SK-N-SH (cell line): ENCODE results near the gene ESRP2. TPM values are rescaled to one million over a fixed set of nuclear protein-coding genes. Genes with fewer than 3 reads are reported as not detected.

ENCODE experiments used
- CTCF ChIA-PET: fragments of 300-600, 350-600 bp; formaldehyde crosslinking; extraction: SDS; loops from one replicate; lab custom pipeline; 2021; lab: Yijun Ruan, JAX
- POLR2A ChIA-PET: fragments of 350-600 bp; sonication (Branson Sonifier 250); formaldehyde crosslinking; extraction: SDS; loops from one replicate; lab custom pipeline; 2020; ENCODE audit warnings: antibody characterized with exemption, inconsistent platforms; lab: Yijun Ruan, JAX
- DNase-seq: peaks from one replicate; pipeline ENCODE4 v3.0.0; 2012
- H2AFZ ChIP-seq: fragments of 200-600 bp; sonication (generic); 2 replicates; pipeline ENCODE4 v1.8.1; 2016; ENCODE audit warnings: antibody characterized with exemption, mild to moderate bottlenecking, low read depth
- H3F3A ChIP-seq: fragments of 200-600 bp; sonication (generic); replicated peaks from 2 replicates; pipeline ENCODE3; 2016; ENCODE audit warnings: antibody characterized with exemption, mild to moderate bottlenecking; ENCODE audit not compliant: insufficient read depth
- H3K27ac ChIP-seq, 2 experiments: fragments of 200-500 bp in 1 of 2; fragments of 200-600 bp in 1 of 2; sonication (Bioruptor generic) in 1 of 2; sonication (generic), shearing (Covaris generic) in 1 of 2; 2 replicates each; pipeline versions ENCODE4 v1.5.1 to v1.6.1; 2014 to 2016; ENCODE audit warnings: low read depth in 2 of 2, inconsistent platforms in 1 of 2, low read length in 1 of 2, mild to moderate bottlenecking in 1 of 2, mixed read lengths in 1 of 2
- H3K27me3 ChIP-seq: fragments of 200-600 bp; sonication (generic), shearing (Covaris generic); 2 replicates; pipeline ENCODE4 v1.6.1; 2016; ENCODE audit warnings: mixed run types; ENCODE audit not compliant: insufficient read depth
- H3K36me3 ChIP-seq, 2 experiments: fragments of 200-500 bp in 1 of 2; fragments of 200-600 bp in 1 of 2; sonication (Bioruptor generic) in 1 of 2; sonication (generic) in 1 of 2; replicated peaks in 1 of 2; 2 replicates each; pipeline versions ENCODE3 to v1.5.1; 2014 to 2016; ENCODE audit warnings: low read length in 1 of 2, mild to moderate bottlenecking in 1 of 2; ENCODE audit not compliant: insufficient read depth in 2 of 2, control insufficient read depth in 1 of 2
- H3K4me1 ChIP-seq, 2 experiments: fragments of 200-500 bp in 1 of 2; fragments of 200-600 bp in 1 of 2; sonication (Bioruptor generic) in 1 of 2; sonication (generic), shearing (Covaris generic) in 1 of 2; 2 replicates each; pipeline versions ENCODE4 v1.5.1 to v1.6.1; 2014 to 2016; ENCODE audit warnings: low read depth in 1 of 2, low read length in 1 of 2, mixed run types in 1 of 2; ENCODE audit not compliant: insufficient read depth in 2 of 2, control insufficient read depth in 1 of 2
- H3K4me2 ChIP-seq: fragments of 200-600 bp; sonication (generic), shearing (Covaris generic); 2 replicates; pipeline ENCODE4 v1.6.1; 2017; ENCODE audit warnings: mixed run types
- H3K4me3 ChIP-seq, 2 experiments: fragments of 200-500 bp in 1 of 2; fragments of 200-600 bp in 1 of 2; sonication (Bioruptor generic) in 1 of 2; sonication (generic), shearing (Covaris generic) in 1 of 2; 2 replicates each; pipeline versions ENCODE4 v1.5.1 to v1.8.1; 2014 to 2016; ENCODE audit warnings: low read depth in 2 of 2, inconsistent platforms in 1 of 2, low read length in 1 of 2, mild to moderate bottlenecking in 1 of 2, mixed read lengths in 1 of 2, moderate library complexity in 1 of 2
- H3K79me2 ChIP-seq: fragments of 200-600 bp; sonication (generic); 2 replicates; pipeline ENCODE4 v1.8.1; 2017; ENCODE audit warnings: mild to moderate bottlenecking; ENCODE audit not compliant: insufficient read depth
- H3K9ac ChIP-seq: fragments of 200-600 bp; sonication (generic); 2 replicates; pipeline ENCODE4 v1.6.1; 2017; ENCODE audit warnings: mixed run types
- H3K9me2 ChIP-seq: fragments of 200-600 bp; sonication (generic); 2 replicates; pipeline ENCODE4 v1.6.1; 2017; ENCODE audit warnings: mixed run types
- H3K9me3 ChIP-seq: fragments of 200-600 bp; sonication (generic); 2 replicates; pipeline ENCODE4 v1.6.1; 2017; ENCODE audit warnings: mixed run types, mild to moderate bottlenecking, moderate library complexity
- H4K20me1 ChIP-seq: fragments of 200-600 bp; sonication (generic); 2 replicates; pipeline ENCODE4 v1.6.1; 2017; ENCODE audit warnings: mild to moderate bottlenecking, mixed run types; ENCODE audit not compliant: insufficient read depth
- ELF1 ChIP-seq: IDR thresholded peaks from 2 replicates; pipeline ENCODE4 v1.4.0; 2012
- EP300 ChIP-seq, 2 experiments: IDR thresholded peaks; 2 replicates each; pipeline versions ENCODE4 v1.4.0 to v1.6.1; 2012; ENCODE audit warnings: borderline replicate concordance in 1 of 2, low read depth in 1 of 2, low read length in 1 of 2
- EZH2phosphoT487 ChIP-seq: fragments of 200-600 bp; sonication (generic); IDR thresholded peaks from 2 replicates; pipeline ENCODE4 v1.6.1; 2017; ENCODE audit warnings: low read depth, mixed run types, mild to moderate bottlenecking, antibody characterized with exemption, moderate library complexity, borderline replicate concordance
- FOSL2 ChIP-seq: IDR thresholded peaks from 2 replicates; pipeline ENCODE4 v1.4.0; 2012; ENCODE audit warnings: low read depth, mild to moderate bottlenecking, moderate library complexity, borderline replicate concordance
- GABPA ChIP-seq: IDR thresholded peaks from 2 replicates; pipeline ENCODE4 v1.4.0; 2012; ENCODE audit warnings: low read depth, mild to moderate bottlenecking
- GATA2 ChIP-seq: sonication (generic); formaldehyde crosslinking; IDR thresholded peaks from 2 replicates; pipeline ENCODE4 v1.5.0; 2020; ENCODE audit warnings: mild to moderate bottlenecking, missing genetic modification reagents
- MXI1 ChIP-seq: IDR thresholded peaks from 2 replicates; pipeline ENCODE4 v1.6.1; 2012; ENCODE audit warnings: mild to moderate bottlenecking, low read depth, low read length, improper control_type of control experiment
- NFIC ChIP-seq: IDR thresholded peaks from 2 replicates; pipeline ENCODE4 v1.4.0; 2012; ENCODE audit warnings: borderline replicate concordance
- NRF1 ChIP-seq: IDR thresholded peaks from 2 replicates; pipeline ENCODE4 v1.6.1; 2012; ENCODE audit warnings: low read depth, mild to moderate bottlenecking, low read length
- POLR2AphosphoS5 ChIP-seq: IDR thresholded peaks from 2 replicates; pipeline ENCODE4 v1.6.1; 2012; ENCODE audit warnings: low read depth, low read length
- RAD21 ChIP-seq: IDR thresholded peaks from 2 replicates; pipeline ENCODE4 v1.6.1; 2012; ENCODE audit warnings: mild to moderate bottlenecking, low read length
- RFX5 ChIP-seq: IDR thresholded peaks from 2 replicates; pipeline ENCODE4 v1.6.1; 2012; ENCODE audit warnings: mild to moderate bottlenecking, improper control_type of control experiment, low read length
- SMC3 ChIP-seq: IDR thresholded peaks from 2 replicates; pipeline ENCODE4 v1.6.1; 2012; ENCODE audit warnings: low read depth, low read length, improper control_type of control experiment
- TEAD4 ChIP-seq: IDR thresholded peaks from 2 replicates; pipeline ENCODE4 v1.4.0; 2012; ENCODE audit warnings: mild to moderate bottlenecking, borderline replicate concordance; ENCODE audit not compliant: insufficient read depth
- YY1 ChIP-seq: IDR thresholded peaks from 2 replicates; pipeline ENCODE4 v1.4.0; 2012; ENCODE audit warnings: low read depth, mild to moderate bottlenecking
- WGBS: methylation state at CpG from one replicate; pipeline ENCODE4 v1.1.6; 2017; ENCODE audit warnings: low lambda C conversion rate; 5-methylcytosine and 5-hydroxymethylcytosine counted together
- polyA plus RNA-seq, 3 experiments: library from polyadenylated mRNA; depleted of rRNA; stranded (reverse); fragments of >200 nt; gene quantifications; 2 replicates each; pipeline ENCODE4 v1.2.3, GENCODE V29; 2012
- TF ChIP-seq, protein P1 (sequence below): IDR thresholded peaks from 2 replicates; pipeline ENCODE4; 2012
- TF ChIP-seq, protein P2 (sequence below): IDR thresholded peaks from 2 replicates; pipeline ENCODE4 v1.4.0; 2012; ENCODE audit warnings: low read depth, borderline replicate concordance
- TF ChIP-seq, protein P3 (sequence below): IDR thresholded peaks from 2 replicates; pipeline ENCODE4 v1.6.1; 2012; ENCODE audit warnings: mild to moderate bottlenecking, low read depth, low read length, moderate library complexity

The ESRP2 gene
- 0.07 and 0.39 TPM in 2 replicates for polyA plus RNA-seq (2012; rRNA removed)
- 0.03 TPM in 2 replicates for polyA plus RNA-seq (2012; cell fraction: cytosol; rRNA removed)
- 0.46 and 0.50 TPM in 2 replicates for polyA plus RNA-seq (2012; cell fraction: nucleus; rRNA removed)

DNA sequence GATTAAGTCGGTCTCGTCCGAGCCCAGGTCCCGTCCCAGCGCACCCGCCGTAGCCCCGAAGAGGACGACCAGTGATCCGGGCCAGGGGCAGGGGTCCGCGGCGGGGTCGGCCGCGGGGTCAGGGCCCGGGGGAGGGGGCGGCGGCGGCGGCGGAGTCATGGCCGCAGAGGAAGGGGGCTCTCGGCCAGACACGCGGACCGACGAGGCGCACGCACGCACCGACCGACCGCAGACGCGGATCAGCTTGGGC, at the start of gene ESRP2:
Gene ESRP2, minus strand, starts transcription at position 241 of the 250 bp plus-strand sequence. Its CDS starts 82 bp downstream, at position 159.
- no peaks in the 10 kb centered on the region for H3K9me3 ChIP-seq
- peak within 1 kb of the TSS; percentile 70 to 79 for H3K27ac ChIP-seq

DNA sequence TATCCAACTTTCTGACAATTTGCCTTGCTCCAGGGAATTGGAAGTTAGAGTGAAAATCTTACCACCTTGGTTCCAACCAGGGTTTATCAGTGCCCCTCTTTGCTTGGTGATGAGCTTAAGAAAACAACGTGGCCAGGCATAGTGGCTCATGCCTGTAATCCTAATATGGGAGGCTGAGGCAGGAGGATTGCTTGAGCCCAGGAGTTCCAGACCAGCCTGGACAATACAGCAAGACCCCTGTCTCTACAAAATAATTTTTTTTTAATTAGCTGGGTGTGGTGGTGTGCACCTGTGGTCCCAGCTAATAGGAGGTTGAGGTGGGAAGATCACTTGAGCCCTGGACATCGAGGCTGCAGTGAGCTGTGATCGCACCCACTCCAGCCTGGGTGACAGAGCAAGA, 49.8 kb upstream of the ESRP2 start:
- H4K20me1 ChIP-seq, result peaks cover 15% of the 10 kb centered on the region; the same call in 1 of the 2 replicates
- ChIA-PET CTCF (interaction anchor here (0.9 to 10.4 kb wide), 3 partner anchors 23 to 469 kb away, joined by 3 to 80 read pairs (median 6); partner anchors contain the start of gene SLC7A6), POLR2A (no interaction called here)
- H2AFZ ChIP-seq, result no peak overlapping the region
- H3K9me3 ChIP-seq, result no peaks in the 10 kb centered on the region
- H3K36me3 ChIP-seq, result peaks cover 11 to 13% of the 10 kb centered on the region in 2 experiments
- no peak for DNase-seq
- no peak overlapping the region for H3K9ac ChIP-seq
- no peaks in the 10 kb centered on the region for H3K9me2 ChIP-seq
- H3K4me2 ChIP-seq, result no peak overlapping the region
- H3K27me3 ChIP-seq, result no peaks in the 10 kb centered on the region
- no peak overlapping the region for H3K27ac ChIP-seq
- no peaks in the 10 kb centered on the region for H3F3A ChIP-seq
- H3K4me1 ChIP-seq, result no peaks in the 10 kb centered on the region
- WGBS, result 98% methylated on average over 3 of the region's 3 CpGs
- peaks cover 17% of the 10 kb centered on the region; the same call in 1 of the 2 replicates for H3K79me2 ChIP-seq
- no peak overlapping the region for H3K4me3 ChIP-seq
- TF ChIP-seq, protein P1, sequence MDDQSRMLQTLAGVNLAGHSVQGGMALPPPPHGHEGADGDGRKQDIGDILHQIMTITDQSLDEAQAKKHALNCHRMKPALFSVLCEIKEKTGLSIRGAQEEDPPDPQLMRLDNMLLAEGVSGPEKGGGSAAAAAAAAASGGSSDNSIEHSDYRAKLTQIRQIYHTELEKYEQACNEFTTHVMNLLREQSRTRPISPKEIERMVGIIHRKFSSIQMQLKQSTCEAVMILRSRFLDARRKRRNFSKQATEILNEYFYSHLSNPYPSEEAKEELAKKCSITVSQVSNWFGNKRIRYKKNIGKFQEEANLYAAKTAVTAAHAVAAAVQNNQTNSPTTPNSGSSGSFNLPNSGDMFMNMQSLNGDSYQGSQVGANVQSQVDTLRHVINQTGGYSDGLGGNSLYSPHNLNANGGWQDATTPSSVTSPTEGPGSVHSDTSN, result no peak
- TF ChIP-seq TEAD4 (no peak), POLR2AphosphoS5 (no peak), RFX5 (no peak), GABPA (no peak), GATA2 (CRISPR knock-in tag) (no peak), ELF1 (no peak), NRF1 (no peak), EZH2phosphoT487 (no peak), EP300 (IDR thresholded peaks at IDR 0.05; ENCODE audit: borderline replicate concordance in 1 of 2, low read depth in 1 of 2, low read length in 1 of 2) (no peak)
- TF ChIP-seq, protein P2, sequence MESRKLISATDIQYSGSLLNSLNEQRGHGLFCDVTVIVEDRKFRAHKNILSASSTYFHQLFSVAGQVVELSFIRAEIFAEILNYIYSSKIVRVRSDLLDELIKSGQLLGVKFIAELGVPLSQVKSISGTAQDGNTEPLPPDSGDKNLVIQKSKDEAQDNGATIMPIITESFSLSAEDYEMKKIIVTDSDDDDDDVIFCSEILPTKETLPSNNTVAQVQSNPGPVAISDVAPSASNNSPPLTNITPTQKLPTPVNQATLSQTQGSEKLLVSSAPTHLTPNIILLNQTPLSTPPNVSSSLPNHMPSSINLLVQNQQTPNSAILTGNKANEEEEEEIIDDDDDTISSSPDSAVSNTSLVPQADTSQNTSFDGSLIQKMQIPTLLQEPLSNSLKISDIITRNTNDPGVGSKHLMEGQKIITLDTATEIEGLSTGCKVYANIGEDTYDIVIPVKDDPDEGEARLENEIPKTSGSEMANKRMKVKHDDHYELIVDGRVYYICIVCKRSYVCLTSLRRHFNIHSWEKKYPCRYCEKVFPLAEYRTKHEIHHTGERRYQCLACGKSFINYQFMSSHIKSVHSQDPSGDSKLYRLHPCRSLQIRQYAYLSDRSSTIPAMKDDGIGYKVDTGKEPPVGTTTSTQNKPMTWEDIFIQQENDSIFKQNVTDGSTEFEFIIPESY, result no peak

More for the DNA sequence above, at the start of gene ESRP2:
- H3K27me3 ChIP-seq, result no peaks in the 10 kb centered on the region
- ChIA-PET POLR2A (no interaction called here), CTCF (interaction anchor here (0.8 to 2.2 kb wide), 2 partner anchors 137 to 142 kb away, joined by 3 to 17 read pairs; no protein-coding TSS in a partner anchor)
- H3K4me1 ChIP-seq, result peaks cover 0 to 8% of the 10 kb centered on the region in 2 experiments; a peak in 1 of 4 replicates
- H3K36me3 ChIP-seq, result peaks cover 0 to 3% of the 10 kb centered on the region in 2 experiments
- no peaks in the 10 kb centered on the region for H4K20me1 ChIP-seq
- H3K4me3 ChIP-seq, result peak within 1 kb of the TSS; percentile 42 to 52
- no peak for DNase-seq
- H3K4me2 ChIP-seq, result peak within 1 kb of the TSS; percentile 70
- H3K79me2 ChIP-seq, result no peaks in the 10 kb centered on the region
- H3K9ac ChIP-seq, result peak within 1 kb of the TSS; percentile 55
- no peaks in the 10 kb centered on the region for H3K9me2 ChIP-seq
- H2AFZ ChIP-seq, result peak within 1 kb of the TSS; percentile 79; the same call in 1 of the 2 replicates
- peaks cover 3% of the 10 kb centered on the region for H3F3A ChIP-seq
- WGBS, result 96% methylated on average over 29 of the region's 36 CpGs
- no peak for TF ChIP-seq FOSL2
- TF ChIP-seq YY1, result no peak
- no peak for TF ChIP-seq NFIC
- TF ChIP-seq RAD21, result no peak
- TF ChIP-seq, protein P3, sequence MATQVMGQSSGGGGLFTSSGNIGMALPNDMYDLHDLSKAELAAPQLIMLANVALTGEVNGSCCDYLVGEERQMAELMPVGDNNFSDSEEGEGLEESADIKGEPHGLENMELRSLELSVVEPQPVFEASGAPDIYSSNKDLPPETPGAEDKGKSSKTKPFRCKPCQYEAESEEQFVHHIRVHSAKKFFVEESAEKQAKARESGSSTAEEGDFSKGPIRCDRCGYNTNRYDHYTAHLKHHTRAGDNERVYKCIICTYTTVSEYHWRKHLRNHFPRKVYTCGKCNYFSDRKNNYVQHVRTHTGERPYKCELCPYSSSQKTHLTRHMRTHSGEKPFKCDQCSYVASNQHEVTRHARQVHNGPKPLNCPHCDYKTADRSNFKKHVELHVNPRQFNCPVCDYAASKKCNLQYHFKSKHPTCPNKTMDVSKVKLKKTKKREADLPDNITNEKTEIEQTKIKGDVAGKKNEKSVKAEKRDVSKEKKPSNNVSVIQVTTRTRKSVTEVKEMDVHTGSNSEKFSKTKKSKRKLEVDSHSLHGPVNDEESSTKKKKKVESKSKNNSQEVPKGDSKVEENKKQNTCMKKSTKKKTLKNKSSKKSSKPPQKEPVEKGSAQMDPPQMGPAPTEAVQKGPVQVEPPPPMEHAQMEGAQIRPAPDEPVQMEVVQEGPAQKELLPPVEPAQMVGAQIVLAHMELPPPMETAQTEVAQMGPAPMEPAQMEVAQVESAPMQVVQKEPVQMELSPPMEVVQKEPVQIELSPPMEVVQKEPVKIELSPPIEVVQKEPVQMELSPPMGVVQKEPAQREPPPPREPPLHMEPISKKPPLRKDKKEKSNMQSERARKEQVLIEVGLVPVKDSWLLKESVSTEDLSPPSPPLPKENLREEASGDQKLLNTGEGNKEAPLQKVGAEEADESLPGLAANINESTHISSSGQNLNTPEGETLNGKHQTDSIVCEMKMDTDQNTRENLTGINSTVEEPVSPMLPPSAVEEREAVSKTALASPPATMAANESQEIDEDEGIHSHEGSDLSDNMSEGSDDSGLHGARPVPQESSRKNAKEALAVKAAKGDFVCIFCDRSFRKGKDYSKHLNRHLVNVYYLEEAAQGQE, result no peak
- TF ChIP-seq EZH2phosphoT487, result no peak
- no peak for TF ChIP-seq SMC3
- no peak for TF ChIP-seq MXI1
- TF ChIP-seq, protein P2, result no peak
- no peak for TF ChIP-seq ELF1
